Smooth muscle cell (in vitro differentiated cells): ENCODE measurements around the gene PTPMT1. TPM values are rescaled to one million over a fixed set of nuclear protein-coding genes. Genes with fewer than 3 reads are reported as not detected.

Source experiments
- DNase-seq: peaks from one replicate; lab custom pipeline; 2025; ENCODE audit not compliant: unreplicated experiment; lab: John Stamatoyannopoulos, UW
- H2AFZ ChIP-seq: fragments of 200-600 bp; sonication (generic); 2 replicates; pipeline ENCODE4 v1.6.0; 2016; ENCODE audit warnings: antibody characterized with exemption, low read depth, mild to moderate bottlenecking
- H3F3A ChIP-seq: fragments of 200-600 bp; sonication (generic); 2 replicates; pipeline ENCODE4 v1.6.0; 2017; ENCODE audit warnings: antibody characterized with exemption, low read depth
- H3K27ac ChIP-seq: fragments of 200-600 bp; sonication (generic); 2 replicates; pipeline ENCODE4 v1.5.1; 2016; ENCODE audit warnings: low read depth, mild to moderate bottlenecking
- H3K27me3 ChIP-seq: fragments of 200-600 bp; sonication (generic); 2 replicates; pipeline ENCODE4 v1.6.1; 2016; ENCODE audit warnings: low read depth, mild to moderate bottlenecking
- H3K36me3 ChIP-seq: fragments of 200-600 bp; sonication (generic); 2 replicates; pipeline ENCODE4 v1.5.1; 2016; ENCODE audit warnings: low read depth
- H3K4me1 ChIP-seq: fragments of 200-600 bp; sonication (generic); 2 replicates; pipeline ENCODE4 v1.5.1; 2016; ENCODE audit warnings: low read depth
- H3K4me2 ChIP-seq: fragments of 200-600 bp; sonication (generic); 2 replicates; pipeline ENCODE4 v1.6.0; 2016; ENCODE audit warnings: mild to moderate bottlenecking
- H3K4me3 ChIP-seq: fragments of 200-600 bp; sonication (generic); 2 replicates; pipeline ENCODE4 v1.5.1; 2016; ENCODE audit warnings: mild to moderate bottlenecking
- H3K79me2 ChIP-seq: fragments of 200-600 bp; sonication (generic); 2 replicates; pipeline ENCODE4 v1.6.0; 2016; ENCODE audit warnings: low read depth, mild to moderate bottlenecking
- H3K9ac ChIP-seq: fragments of 200-600 bp; sonication (generic); 2 replicates; pipeline ENCODE4 v1.6.0; 2016; ENCODE audit warnings: low read depth
- H3K9me3 ChIP-seq: fragments of 200-600 bp; sonication (generic); replicated peaks from 2 replicates; pipeline ENCODE4 v1.5.1; 2016; ENCODE audit warnings: low read depth
- H4K20me1 ChIP-seq: fragments of 200-600 bp; sonication (generic); 2 replicates; pipeline ENCODE4 v1.6.0; 2016; ENCODE audit warnings: low read depth
- WGBS: methylation state at CpG from one replicate; pipeline ENCODE4 v1.1.7; 2016; ENCODE audit warnings: low lambda C conversion rate; 5-methylcytosine and 5-hydroxymethylcytosine counted together
- polyA plus RNA-seq: library from polyadenylated mRNA; unstranded; fragments of >200 nt; fragmentation: Nextera tagmentation; extraction: Ambion mirVana; gene quantifications from 2 replicates; pipeline ENCODE4 v1.2.1, GENCODE V29; 2016
- total RNA-seq: library from RNA; depleted of rRNA; stranded (reverse); fragments of >200 nt; gene quantifications from 2 replicates; pipeline ENCODE4 v1.2.3, GENCODE V29; 2014
- TF ChIP-seq, protein P1 (sequence below): fragments of 200-600 bp; sonication (generic); IDR thresholded peaks from 2 replicates; pipeline ENCODE4 v1.5.1; 2017; ENCODE audit warnings: borderline replicate concordance, mild to moderate bottlenecking, antibody characterized with exemption; ENCODE audit not compliant: insufficient read depth, poor library complexity, severe bottlenecking

PTPMT1 gene
- total and polyA plus RNA-seq, 2 experiments from 2014 or later: 75.5 to 152 TPM

DNA sequence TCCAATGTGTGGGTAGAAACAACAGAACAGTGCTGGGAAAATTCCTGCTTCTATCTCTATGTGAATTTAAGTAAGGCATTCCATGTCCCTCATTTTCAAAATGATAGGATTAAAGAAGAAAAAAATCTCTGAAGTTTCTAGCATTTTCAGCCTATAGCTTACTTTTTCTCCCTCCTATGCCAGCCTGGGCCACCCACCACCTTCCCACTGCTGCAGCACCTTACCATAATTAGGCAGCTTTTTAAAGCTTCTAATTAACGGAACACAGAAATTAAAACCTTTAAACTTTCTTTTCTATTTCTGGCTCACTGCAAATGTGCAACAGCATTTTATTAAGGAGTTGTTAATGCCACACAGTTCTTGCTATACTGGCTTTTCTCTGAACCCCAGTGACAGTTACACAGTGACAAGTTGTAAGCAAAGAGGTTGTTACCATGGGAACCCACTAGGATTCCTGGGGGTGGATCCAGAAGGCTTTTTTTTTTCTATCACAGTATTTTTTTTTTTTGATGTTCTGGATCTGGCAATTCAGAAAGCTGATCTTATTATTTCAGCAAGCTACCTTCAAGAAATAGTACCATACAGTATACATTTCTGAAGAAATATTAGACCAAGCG lies 32.7 kb upstream of the PTPMT1 start:
- WGBS: 86% methylated on average over 2 of the region's 2 CpGs
- Histone ChIP-seq H3K27me3 (no peaks in the 10 kb centered on the region), H3K27ac (peak overlapping the region; percentile 40), H3K4me1 (peaks cover 8% of the 10 kb centered on the region), H2AFZ (no peak overlapping the region), H3K9me3 (no peaks in the 10 kb centered on the region), H3F3A (no peaks in the 10 kb centered on the region), H3K79me2 (peaks cover 100% of the 10 kb centered on the region), H3K4me3 (no peak overlapping the region), H3K36me3 (no peaks in the 10 kb centered on the region), H3K9ac (no peak overlapping the region), H3K4me2 (peak overlapping the region; percentile 3), H4K20me1 (peaks cover 100% of the 10 kb centered on the region)
- TF ChIP-seq, protein P1, sequence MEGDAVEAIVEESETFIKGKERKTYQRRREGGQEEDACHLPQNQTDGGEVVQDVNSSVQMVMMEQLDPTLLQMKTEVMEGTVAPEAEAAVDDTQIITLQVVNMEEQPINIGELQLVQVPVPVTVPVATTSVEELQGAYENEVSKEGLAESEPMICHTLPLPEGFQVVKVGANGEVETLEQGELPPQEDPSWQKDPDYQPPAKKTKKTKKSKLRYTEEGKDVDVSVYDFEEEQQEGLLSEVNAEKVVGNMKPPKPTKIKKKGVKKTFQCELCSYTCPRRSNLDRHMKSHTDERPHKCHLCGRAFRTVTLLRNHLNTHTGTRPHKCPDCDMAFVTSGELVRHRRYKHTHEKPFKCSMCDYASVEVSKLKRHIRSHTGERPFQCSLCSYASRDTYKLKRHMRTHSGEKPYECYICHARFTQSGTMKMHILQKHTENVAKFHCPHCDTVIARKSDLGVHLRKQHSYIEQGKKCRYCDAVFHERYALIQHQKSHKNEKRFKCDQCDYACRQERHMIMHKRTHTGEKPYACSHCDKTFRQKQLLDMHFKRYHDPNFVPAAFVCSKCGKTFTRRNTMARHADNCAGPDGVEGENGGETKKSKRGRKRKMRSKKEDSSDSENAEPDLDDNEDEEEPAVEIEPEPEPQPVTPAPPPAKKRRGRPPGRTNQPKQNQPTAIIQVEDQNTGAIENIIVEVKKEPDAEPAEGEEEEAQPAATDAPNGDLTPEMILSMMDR: no peak
- DNase-seq: no peak

DNA sequence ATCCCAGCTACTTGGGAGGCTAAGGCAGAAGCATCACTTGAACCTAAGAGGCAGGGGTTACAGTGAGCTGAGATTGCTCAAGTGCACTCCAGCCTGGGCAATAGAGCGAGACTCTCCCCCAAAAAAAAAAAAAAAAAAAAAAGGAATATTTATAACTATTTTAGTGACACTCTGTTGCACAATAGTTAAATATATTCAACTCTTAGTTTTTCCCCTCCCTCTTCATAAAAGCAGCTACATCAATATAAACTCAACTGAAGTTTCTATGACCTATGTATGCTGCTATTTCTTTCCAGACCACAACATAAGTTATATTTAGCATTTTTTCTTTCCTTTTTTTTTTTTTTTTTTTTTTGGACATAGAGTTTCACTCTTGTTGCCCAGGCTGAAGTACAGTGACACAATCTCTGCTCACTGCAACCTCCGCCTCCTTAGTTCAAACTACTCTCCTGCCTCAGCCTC lies 31.7 kb upstream of the PTPMT1 start:
- WGBS: 87% methylated on average over 2 of the region's 2 CpGs
- no peak for DNase-seq
- Histone ChIP-seq H2AFZ (no peak overlapping the region), H3K79me2 (peaks cover 100% of the 10 kb centered on the region), H3K9ac (no peak overlapping the region), H3K4me1 (peaks cover 8% of the 10 kb centered on the region), H3K4me2 (no peak overlapping the region), H4K20me1 (peaks cover 100% of the 10 kb centered on the region), H3K36me3 (no peaks in the 10 kb centered on the region), H3K9me3 (no peaks in the 10 kb centered on the region), H3K27me3 (no peaks in the 10 kb centered on the region), H3F3A (no peaks in the 10 kb centered on the region), H3K4me3 (no peak overlapping the region), H3K27ac (peak overlapping the region; percentile 30)
- TF ChIP-seq, protein P1: no peak

DNA sequence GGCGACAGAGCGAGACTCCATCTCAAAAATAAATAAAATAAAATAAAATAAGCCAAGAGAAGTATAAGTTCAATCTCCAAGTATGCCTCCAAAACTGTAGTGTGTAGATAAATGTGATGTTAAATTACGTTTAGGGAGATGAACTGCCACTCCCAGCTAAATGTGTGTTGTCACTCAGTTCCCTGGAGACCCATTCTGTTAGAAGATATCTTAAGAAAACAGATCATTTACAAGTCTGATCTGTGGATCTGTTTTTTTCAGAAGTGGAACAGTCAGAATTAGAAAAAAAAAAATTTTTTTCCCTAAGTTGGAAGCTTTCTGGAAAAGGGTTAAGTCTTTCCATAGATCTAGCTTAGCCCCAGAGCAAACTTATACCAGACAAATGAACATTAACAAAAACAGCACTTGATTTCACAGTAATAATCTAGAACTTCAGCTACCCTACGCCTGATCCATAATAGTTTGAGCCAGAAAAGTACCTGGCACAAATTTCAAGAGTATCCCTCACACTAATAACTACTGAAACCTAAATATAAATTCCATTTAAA lies 30.6 kb upstream of the PTPMT1 start:
- DNase-seq: no peak
- peaks cover 100% of the 10 kb centered on the region for H3K79me2 ChIP-seq
- TF ChIP-seq, protein P1: no peak
- peaks cover 17% of the 10 kb centered on the region for H3K4me1 ChIP-seq
- H3F3A ChIP-seq: peaks cover 3% of the 10 kb centered on the region
- H3K27me3 ChIP-seq: no peaks in the 10 kb centered on the region
- no peak overlapping the region for H2AFZ ChIP-seq
- no peak overlapping the region for H3K27ac ChIP-seq
- peaks cover 100% of the 10 kb centered on the region for H4K20me1 ChIP-seq
- no peaks in the 10 kb centered on the region for H3K36me3 ChIP-seq
- H3K4me3 ChIP-seq: no peak overlapping the region
- no peaks in the 10 kb centered on the region for H3K9me3 ChIP-seq
- no peak overlapping the region for H3K9ac ChIP-seq
- WGBS: 95% methylated on average over 4 of the region's 4 CpGs
- no peak overlapping the region for H3K4me2 ChIP-seq

- Histone ChIP-seq H3K9ac (no peak overlapping the region), H3K4me2 (no peak overlapping the region), H3K36me3 (no peaks in the 10 kb centered on the region), H3K79me2 (peaks cover 91% of the 10 kb centered on the region), H3K9me3 (no peaks in the 10 kb centered on the region), H4K20me1 (peaks cover 99% of the 10 kb centered on the region), H3K27ac (no peak overlapping the region), H3K4me3 (no peak overlapping the region), H3K4me1 (peaks cover 20% of the 10 kb centered on the region), H3F3A (peaks cover 10% of the 10 kb centered on the region), H2AFZ (no peak overlapping the region), H3K27me3 (no peaks in the 10 kb centered on the region)
- TF ChIP-seq, protein P1: no peak
- WGBS: 92% methylated on average over 3 of the region's 3 CpGs
- DNase-seq: no peak
These were observed 28.5 kb upstream of the PTPMT1 start for GRCh38 chr11:47536915-47537314.
